Activated CD8-positive, alpha-beta memory T cell treated with anti-CD3 and anti-CD28 coated beads, Interleukin-2, amount 50 U/mL, for 1 hour (primary cell): ENCODE data around the gene INPP1.
A peak's percentile ranks its signal among the peaks of the same experiment; 100 is the strongest.

Source experiments
- DNase-seq: peaks from one replicate; pipeline ENCODE4 v3.0.0-alpha.2; 2020; ENCODE audit errors: extremely low read depth

The INPP1 gene

DNA sequence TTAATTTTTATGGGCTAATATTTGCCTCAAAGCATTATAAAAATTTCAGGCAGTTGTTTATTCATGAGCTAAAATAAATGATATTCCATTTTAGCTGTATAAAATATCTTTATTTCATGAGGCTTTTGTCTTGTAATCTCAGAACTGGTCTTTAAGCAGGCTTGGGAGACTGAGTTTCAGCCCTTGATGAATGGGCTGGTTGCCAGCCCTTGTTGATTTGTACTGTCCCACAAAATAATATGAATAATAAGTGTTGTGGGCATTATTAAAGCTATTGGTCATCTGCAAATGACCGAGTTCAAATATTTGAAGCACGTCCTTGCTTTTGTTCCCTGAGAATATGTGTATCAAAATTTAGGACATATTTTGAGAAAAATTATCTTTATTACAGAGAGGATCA, 18.2 kb downstream of the INPP1 start:
- DNase-seq = no peak

DNA sequence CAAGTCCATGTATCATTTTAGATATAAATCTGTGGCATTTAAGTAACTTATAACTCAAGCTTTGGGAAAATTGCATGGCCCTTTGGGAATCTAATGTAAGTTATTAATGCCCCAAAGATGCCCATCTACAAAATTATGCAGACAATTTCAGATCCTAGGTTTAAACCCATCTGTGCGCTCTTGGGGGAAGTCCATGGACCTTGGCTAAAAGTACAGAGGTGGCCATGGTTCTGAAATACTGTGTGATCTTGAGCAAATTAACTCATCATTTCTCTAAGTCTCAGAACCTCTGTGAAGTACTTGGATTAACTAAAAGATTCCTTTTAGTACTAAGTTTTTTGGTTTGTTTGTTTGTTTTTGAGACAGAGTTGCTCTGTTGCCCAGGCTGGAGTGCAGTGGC, 19.5 kb downstream of the INPP1 start:
- DNase-seq = no peak

DNA sequence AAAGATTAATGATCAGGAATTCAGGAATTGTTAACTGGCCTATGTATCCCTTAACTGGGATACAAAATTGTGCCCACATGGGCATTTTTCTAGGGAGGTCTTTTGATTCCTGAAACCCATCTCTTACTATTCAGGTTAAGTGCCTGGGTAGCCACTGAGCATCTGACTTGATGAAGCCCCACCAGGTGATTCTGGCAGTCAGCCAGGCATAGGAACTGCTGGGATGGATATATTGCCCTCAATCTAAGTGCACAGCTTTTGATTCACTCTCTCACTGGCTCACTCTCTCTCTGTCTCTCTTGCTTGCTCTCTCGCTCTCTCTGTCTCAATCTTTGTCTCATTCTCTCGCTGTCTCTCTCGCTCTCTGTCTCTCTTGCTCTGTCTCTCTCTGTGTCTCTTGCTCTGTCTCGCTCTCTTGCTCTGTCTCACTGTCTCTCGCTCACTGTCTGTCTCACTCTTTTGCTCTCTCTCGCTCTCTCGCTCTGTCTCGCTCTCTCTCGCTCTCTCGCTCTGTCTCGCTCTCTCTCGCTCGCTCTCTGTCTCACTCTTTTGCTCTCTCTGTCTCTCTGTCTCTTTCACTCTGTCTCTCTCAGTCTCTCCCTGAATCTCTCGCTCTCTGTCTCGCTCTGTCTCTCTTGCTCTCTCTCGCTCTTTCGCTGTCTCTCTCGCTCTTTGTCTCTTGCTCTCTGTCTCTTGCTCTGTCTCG, 22.3 kb downstream of the INPP1 start:
- DNase-seq = no peak

DNA sequence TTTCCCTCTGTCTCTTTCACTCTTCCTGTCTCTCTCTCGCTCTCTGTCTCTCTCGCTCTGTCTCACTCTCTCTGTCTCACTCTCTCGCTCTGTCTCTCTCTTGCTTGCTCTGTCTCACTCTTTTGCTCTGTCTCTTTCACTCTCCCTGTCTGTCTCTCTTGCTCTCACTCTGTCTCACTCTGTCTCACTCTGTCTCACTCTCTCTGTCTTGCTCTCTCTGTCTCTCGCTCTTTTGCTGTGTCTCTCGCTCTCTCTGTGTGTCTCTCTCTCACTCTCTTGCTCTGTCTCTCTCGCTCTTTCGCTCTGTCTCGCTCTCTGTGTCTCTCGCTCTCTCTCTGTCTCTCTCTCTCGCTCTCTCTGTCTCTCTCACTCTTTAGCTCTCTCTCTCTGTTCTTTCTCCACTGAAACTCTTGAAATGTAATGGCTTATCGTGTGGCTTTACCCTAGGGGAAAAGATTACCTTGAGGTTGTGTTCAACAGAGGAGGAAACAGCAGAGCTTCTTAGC, 22.9 kb downstream of the INPP1 start:
- no peak for DNase-seq

DNA sequence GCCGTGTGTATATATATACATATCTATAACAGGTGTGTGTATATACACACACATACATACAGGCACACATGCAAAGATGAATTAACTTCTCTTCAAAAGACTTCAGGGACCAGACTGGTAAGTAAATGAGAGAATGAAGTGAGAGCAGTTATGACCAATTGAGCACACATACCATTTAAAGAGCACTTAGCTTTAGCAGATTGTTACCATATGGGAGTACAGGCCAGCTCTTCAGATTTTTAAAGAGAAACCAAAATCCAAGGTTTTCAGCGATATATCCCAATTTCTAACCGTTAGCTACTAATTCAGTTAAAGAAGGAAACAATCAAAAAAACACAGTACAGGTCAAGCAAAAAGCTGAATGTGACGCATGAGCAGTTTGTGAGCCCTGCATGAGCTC, 23.7 kb downstream of the INPP1 start:
- no peak for DNase-seq

DNA sequence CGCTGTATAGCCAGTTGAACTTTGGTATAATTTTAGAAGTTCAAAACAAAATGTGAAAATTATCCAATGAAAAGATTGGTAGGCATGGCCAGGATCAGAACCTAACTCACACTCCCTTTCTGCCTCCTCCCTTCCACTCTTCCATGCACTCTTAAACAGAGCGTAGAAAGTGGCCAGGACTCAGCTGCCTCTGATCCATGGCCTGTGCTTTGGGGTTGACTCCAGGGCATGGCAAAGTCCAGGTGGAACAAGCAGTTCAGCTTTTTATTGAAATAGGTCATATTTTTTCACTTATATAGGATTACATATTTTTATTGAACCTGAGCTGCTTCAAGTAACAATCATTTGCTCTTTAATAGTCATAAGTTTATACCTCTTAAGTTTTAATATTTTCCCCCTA, 26.2 kb downstream of the INPP1 start:
- DNase-seq = no peak

DNA sequence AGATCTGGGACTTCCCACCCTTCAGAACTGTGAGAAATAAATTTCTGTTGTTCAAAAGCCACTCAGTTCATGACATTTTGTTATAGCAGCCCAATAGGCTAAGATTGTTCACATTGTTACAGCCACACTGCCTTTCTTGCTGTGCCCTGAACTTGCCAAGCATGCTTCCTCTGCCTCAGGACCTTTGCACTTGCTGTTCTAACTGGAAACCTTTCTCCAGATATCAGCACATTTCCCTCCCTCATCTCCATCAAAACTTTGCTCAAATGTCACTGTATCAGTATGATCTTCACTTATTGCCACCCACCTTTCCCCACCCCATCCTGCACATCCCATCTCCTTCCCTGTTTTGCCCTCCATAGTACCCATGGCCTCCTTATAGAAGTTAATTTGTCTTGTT, 32.7 kb downstream of the INPP1 start:
- DNase-seq = no peak

DNA sequence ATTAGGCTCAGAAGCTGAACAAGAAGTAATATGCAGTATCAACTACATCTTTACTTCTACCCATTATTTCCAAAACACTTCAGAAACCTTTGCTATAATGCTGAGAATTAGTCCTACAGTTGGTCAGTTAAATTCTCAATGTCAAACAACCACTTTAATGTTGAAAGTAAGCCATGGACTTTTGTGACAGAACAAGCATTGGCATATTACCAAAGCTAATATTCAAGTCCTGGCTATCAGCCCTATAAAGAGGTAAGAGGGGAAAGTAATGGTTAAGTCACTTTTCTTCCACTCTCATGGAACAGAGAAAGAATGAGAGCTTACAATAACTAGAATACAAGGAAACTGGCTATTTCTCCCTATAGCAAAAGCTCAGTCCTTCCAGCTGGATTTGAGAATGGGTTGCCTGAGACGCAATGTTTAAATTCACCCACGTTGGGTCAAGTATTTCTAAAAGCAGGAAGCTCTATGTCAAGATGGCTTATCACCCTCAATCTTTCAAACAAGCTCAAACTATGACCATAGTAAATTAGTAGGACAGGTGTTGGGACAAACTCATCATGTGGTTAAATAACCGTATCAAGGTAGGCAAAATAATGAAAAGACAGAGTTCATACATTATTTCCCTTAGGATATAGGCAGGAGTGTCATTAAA, 33.3 kb downstream of the INPP1 start:
- DNase-seq = no peak

DNA sequence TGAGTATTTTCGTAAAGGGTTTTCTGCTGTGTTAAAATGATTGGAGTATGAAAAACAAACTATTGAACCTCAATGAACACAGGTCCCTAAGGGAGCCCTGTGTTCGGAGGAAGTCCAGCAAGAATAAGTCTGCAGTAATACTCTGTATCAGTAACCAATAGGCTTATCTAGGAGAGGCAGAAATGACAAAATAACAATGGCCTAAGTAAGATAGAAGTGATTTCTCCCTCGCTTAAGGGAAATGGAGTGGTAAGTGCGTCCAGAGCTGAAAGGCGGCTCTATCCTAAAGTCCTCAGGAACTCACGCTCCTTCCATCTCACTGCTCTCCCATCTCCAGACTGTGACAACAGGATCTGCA, 35.5 kb downstream of the INPP1 start:
- DNase-seq = no peak

DNA sequence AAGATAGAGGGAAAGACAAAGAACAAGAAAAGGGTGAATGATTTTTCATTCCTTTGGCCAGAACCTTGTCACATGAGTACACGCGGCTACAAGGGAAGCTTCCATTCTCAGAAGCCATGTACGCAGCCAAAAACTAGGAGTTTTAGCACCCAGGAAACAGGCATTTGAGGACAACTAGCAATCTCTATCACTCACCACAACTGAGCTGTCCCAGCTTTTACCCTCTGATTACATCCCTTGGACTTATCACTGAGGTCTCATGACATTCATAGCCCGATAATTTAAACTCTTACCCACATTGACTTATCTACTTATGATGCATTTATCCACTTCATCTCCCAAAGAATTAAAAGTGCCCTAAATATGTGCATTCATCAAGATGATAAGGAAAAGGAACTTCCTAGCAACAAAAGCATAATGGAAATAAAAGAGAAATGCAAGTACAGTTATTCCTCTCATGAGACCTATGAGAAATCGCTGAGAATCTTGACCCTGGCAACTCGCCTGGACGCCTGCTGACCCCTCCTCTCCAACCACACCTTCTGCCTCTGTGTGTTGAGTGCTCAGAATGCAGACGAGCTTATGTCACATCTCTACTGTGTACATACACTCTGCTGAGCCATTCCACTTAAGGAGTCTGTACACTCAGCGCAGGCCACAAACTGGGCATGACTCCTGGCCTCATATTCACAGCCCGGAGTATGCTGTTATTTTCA, 36.0 kb downstream of the INPP1 start:
- no peak for DNase-seq

DNA sequence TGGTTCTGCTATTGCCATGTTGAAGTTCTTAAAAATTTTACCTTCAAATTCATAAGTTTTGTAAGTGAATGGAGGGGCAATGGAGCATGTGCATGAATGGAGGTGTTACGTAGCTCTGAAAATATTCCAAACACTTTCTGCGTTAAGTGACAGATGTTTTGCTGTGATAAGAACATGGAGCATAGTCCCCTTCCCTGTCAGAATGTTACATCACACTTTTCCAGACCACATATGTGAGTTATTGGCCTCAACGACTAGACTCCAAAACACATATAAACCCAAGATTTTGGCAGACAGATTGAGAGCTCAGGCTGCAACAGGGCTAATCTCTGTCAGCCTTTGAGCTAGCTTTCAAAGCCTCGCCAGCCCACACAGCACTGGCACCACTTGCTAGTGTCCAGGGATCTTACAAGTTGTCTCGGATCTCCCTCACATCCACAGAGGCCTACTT, 37.6 kb downstream of the INPP1 start:
- DNase-seq = no peak

DNA sequence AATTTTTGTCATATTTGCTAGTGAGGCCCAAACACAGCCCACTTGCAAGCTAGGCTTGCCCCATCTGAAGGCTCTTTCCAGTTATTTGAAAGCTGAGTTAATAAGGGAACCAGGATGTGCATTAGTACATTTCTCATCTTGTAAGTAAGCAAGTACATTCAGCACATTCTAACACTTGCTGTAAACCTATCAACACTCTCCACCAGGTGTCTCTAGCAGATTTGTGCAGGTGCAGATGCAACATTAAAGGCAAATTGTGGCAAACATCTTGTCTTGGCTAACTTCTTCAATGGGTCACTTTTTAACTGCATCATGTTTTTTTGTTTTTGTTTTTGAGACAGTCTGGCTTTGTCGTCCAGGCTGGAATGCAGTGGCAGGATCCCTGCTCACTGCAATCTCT, 39.5 kb downstream of the INPP1 start:
- no peak for DNase-seq

DNA sequence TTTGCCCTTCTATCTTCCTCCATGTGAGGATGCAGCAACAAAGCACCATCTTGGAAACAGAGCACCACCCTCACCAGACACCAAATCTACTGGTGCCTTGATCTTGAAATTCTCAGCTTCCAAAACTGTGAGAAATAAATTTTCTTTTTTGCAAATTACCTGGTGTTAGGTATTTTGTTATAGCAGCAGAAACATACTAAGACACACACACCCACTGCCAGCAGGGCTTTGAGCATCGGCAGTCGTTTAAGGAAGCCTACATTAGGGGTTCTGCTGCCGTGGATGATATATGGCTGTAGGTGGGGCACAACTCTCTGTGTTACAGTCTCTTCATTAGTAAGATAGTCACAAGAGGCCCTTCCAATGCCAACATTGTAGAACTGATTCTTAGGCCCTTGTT, 44.0 kb downstream of the INPP1 start:
- no peak for DNase-seq

DNA sequence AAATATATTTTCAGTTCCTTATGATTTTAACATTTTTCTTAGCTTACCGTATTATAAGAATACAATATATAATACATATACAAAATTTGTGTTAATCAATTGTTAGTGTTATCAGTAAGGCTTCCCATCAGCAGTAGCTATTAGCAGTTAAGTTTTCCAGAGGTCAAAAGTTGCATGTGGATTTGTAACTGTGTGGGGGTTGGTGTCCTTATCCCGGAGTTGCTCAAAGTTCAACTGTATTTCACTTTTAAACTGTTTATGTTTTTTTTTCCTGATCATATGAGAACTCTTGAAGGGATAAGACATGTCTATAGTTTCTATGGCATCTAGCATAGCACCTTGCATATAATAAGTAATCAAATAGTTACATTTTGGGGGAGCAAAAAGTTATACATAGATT, 52.9 kb downstream of the INPP1 start:
- DNase-seq = no peak

DNA sequence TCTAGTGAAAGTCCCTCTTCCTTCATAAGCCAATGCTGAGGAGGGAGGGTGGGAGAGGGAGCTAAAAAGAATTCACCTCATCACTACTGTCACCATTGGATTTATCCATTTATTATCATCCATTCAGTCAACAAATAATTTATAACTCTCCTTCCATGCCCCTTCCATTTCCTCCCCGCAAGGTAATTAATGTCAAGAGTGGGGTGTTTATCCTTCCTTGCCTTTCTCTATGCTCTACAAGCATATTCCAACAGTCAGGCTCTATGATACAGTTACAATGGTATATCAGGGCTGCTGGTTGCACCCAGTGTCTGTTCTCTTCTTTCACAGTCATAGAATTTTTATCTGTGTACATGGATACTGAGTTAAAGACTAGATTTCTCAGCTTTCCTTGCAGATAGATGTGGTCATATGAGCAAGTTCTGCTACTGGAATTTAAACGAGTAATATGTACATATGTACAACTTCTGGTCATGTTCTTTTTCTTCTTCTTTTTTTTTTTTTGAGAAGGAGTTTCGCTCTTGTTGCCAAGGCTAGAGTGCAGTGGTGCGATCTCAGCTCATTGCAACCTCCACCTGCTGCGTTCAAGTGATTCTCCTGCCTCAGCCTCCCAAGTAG, 59.7 kb downstream of the INPP1 start:
- no peak for DNase-seq

DNA sequence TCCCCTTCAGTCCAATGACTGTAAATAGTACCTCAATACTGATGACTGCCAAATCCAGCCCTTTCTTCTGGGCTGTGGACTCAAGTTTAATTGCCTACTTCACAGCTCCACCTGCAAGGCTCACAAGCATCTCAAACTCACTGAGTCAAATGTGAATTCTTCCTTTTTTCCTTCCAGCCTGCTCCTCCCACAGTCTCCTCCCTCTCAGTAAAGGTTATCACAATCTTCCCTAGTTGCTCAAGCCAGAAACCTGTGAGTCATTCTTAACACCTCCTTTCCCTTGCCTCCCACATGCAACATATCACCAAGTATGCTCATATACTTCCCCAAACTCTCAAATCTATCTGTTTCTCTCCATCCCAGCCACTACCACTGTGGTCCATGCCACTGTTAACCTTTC, 61.1 kb downstream of the INPP1 start:
- no peak for DNase-seq

DNA sequence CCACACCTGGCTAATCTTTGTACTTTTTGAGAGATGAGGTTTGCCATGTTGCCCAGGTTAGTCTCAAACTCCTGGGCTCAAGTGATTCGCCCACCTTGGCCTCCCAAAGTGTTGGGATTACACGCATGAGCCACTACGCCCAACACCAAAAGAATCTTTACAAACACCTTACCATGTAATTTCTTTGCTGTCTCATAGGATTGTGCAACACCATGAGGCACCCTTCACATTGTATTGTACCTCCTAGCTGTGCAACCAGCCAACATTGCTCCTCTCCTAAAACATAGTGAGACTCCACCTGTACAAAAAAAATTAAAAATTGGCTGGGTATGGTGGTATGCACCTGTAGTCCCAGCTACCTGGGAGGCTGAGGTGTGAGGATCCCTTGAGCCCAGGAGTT, 61.7 kb downstream of the INPP1 start:
- DNase-seq = no peak

DNA sequence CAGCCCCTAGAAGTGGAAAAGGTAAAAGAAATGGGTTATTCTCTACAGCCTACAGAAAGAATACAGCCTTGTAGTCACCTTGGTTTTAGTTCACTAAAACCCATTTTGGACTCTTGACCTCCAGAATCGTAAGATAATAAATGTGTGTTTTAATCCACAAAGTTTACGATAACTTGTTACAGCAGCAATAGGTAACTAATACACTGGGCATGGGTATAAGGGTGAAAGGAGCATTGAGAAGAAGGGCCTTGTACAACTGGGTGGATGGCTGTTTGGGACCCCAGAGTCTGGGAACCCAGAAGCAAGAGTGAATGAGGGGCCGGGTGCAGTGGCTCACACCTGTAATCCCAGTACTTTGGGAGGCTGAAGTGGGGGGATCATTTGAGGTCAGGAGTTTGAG, 62.6 kb downstream of the INPP1 start:
- no peak for DNase-seq

DNA sequence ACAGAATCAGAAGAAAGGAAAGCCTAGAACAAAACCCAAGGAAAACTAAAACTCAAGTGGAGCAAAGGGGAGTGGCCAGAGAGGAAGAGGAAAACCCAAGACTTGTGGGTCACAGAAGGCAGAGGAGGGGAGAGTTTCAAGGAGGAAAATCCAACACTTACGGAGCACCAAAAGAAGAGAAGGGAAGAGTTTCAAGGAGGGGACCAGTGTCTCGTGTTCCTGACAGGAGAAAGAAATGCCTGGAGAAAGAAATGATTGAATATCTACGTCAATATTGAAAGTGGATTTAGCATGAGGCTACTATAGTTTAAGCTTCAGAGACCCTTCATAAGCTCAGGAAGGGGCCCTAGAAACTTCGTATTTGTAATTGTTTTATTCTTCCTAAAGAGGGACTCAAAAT, 63.4 kb downstream of the INPP1 start:
- DNase-seq = no peak

DNA sequence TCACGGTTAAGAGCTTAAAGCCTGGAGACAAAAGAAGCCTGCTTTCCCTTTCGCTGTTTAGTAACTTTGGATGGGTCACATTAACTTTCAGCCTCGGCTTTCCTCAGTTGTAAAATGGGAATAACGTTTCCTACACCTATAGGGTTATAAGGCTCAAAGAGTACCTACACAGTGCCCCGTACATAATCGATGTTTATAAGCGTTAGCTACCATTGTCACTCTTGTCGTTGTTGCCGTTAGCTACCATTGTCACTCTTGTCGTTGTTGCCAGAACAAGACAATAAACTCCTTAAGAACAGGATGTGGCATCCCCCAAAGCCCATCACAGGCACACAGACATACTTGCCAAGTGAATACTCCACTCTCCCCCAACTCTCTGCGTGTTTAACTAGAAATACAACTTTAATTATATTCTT, 63.9 kb downstream of the INPP1 start:
- DNase-seq = peak; percentile 43

DNA sequence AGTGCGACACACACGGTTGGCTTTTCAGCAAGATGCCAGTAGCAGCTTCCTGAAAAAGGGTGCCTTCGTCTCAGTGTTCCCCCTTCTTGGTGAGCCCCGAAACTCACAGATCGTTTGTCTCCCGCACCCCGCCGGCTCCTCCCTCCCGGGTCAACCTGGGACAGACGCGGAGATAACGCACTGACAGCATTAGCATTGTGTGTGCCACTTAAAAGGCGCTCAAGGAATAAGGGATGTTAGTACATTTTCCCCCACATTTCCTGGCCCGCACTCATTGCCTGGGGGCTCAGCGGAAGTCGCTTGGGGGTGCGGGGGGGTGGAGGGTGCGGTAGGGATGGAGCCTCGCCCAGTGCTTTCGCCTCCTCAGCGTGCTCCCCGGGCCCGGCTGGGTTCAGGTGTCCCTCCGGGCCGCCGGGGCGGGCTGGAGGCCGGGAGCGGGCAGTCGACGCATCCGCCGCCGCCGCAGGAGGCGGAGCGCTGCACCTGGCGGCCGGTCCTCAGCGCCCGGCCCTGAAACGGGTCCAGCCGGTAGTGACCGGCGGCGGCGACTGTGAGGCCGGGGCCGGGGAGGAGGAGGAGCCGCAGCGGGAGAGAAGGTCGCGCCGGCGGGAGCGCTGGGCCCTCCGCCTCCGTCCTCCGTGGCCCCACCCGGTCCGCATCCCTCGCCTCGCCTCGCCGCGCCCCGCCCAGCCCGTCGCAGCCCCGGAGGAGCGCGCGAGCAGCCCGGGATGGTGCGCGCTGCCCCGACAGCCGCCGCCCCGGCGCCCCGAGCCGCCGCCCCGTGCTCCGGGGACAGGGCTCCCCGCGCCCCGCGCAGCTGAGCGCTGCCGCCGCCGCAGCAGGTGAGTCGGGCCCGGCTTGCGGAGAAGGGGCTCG, 64.5 kb downstream of the INPP1 start, which contains the start of gene MFSD6:
Gene MFSD6 (plus strand): TSS at position 694 of the 876 bp plus-strand sequence. CDS start 27,675 bp downstream, outside the sequence.
- peak; percentile 47 for DNase-seq
